H1 (cell line): ENCODE measurements around the gene SARS2. TPM values are rescaled to one million over a fixed set of nuclear protein-coding genes. Genes with fewer than 3 reads are reported as not detected.

Experiments
- CTCF ChIA-PET: fragments of 300-600 bp; sonication (Branson Sonifier 250); formaldehyde crosslinking; loops from one replicate; lab custom pipeline; 2021; ENCODE audit not compliant: partially characterized antibody; lab: Charles Lee
- POLR2A ChIA-PET: fragments of 300-600 bp; sonication (Branson Sonifier 250); formaldehyde crosslinking; loops from one replicate; lab custom pipeline; 2021; ENCODE audit warnings: inconsistent platforms; ENCODE audit not compliant: partially characterized antibody; lab: Charles Lee
- DNase-seq, 2 experiments: peaks; one replicate each; pipeline versions ENCODE4 v3.0.0 to v3.0.0-alpha.2; 2010 to 2022; ENCODE audit warnings: low spot score in 2 of 2, low read depth in 1 of 2, mixed read lengths in 1 of 2
- FAIRE-seq: peaks from 2 replicates; lab custom pipeline; 2011; peaks lifted over from hg19 to GRCh38; lab: Jason Lieb, UNC
- H2AFZ ChIP-seq: 2 replicates; pipeline ENCODE4 v1.8.1; 2012; ENCODE audit warnings: low read length, inconsistent platforms
- H2AK5ac ChIP-seq: 2 replicates; pipeline ENCODE4 v1.6.1; 2013; ENCODE audit warnings: low read depth, low read length
- H2BK120ac ChIP-seq: replicated peaks from 2 replicates; pipeline ENCODE3; 2013; ENCODE audit warnings: low read depth, low read length, inconsistent platforms
- H2BK12ac ChIP-seq: 2 replicates; pipeline ENCODE4 v1.6.1; 2013; ENCODE audit warnings: low read depth, low read length
- H2BK15ac ChIP-seq: 2 replicates; pipeline ENCODE4 v1.6.1; 2013; ENCODE audit warnings: low read length
- H2BK20ac ChIP-seq: 2 replicates; pipeline ENCODE4 v1.6.1; 2013; ENCODE audit warnings: low read length
- H2BK5ac ChIP-seq: 2 replicates; pipeline ENCODE4 v1.6.1; 2013; ENCODE audit warnings: low read depth, low read length
- H3K14ac ChIP-seq: 2 replicates; pipeline ENCODE4 v1.6.1; 2013; ENCODE audit warnings: inconsistent platforms; ENCODE audit not compliant: insufficient read length
- H3K18ac ChIP-seq: 2 replicates; pipeline ENCODE4 v1.6.1; 2013; ENCODE audit warnings: low read length; ENCODE audit errors: extremely low read depth
- H3K23ac ChIP-seq: 2 replicates; pipeline ENCODE4 v1.6.1; 2013; ENCODE audit warnings: inconsistent platforms; ENCODE audit not compliant: insufficient read length
- H3K23me2 ChIP-seq: 2 replicates; pipeline ENCODE4 v1.6.1; 2013; ENCODE audit warnings: low read depth, low read length
- H3K27ac ChIP-seq: 2 replicates; pipeline ENCODE4 v1.6.1; 2011; ENCODE audit warnings: low read depth, low read length, inconsistent platforms
- H3K27me3 ChIP-seq, 4 experiments: replicated peaks in 1 of 4; 1 replicate in 1 of 4; 2 replicates in 3 of 4; pipeline versions ENCODE4 v1.6.1 to v1.8.1; 2011 to 2013; ENCODE audit warnings: low read length in 3 of 4, mild to moderate bottlenecking in 3 of 4, inconsistent platforms in 2 of 4, mixed read lengths in 2 of 4, moderate library complexity in 1 of 4; ENCODE audit not compliant: control insufficient read depth in 3 of 4, insufficient read depth in 3 of 4; ENCODE audit errors: extremely low read depth in 1 of 4
- H3K36me3 ChIP-seq, 4 experiments: 2 replicates each; pipeline versions ENCODE4 v1.6.1 to v1.8.1; 2011 to 2013; ENCODE audit warnings: mild to moderate bottlenecking in 4 of 4, low read length in 3 of 4, moderate library complexity in 2 of 4, control low read depth in 1 of 4, inconsistent platforms in 1 of 4; ENCODE audit not compliant: insufficient read depth in 4 of 4, control insufficient read depth in 2 of 4
- H3K4ac ChIP-seq: replicated peaks from 2 replicates; pipeline ENCODE3; 2013; ENCODE audit warnings: low read length, low read depth, mixed read lengths, inconsistent platforms; ENCODE audit not compliant: insufficient read length
- H3K4me1 ChIP-seq, 4 experiments: replicated peaks in 1 of 4; 1 replicate in 1 of 4; 2 replicates in 3 of 4; pipeline versions ENCODE4 v1.6.1 to v1.8.1; 2011 to 2013; ENCODE audit warnings: low read length in 3 of 4, inconsistent platforms in 2 of 4, mixed read lengths in 1 of 4; ENCODE audit not compliant: insufficient read depth in 4 of 4, control insufficient read depth in 3 of 4
- H3K4me2 ChIP-seq, 2 experiments: 2 replicates each; pipeline versions ENCODE4 v1.6.1 to v1.8.1; 2011 to 2013; ENCODE audit warnings: low read depth in 2 of 2, low read length in 2 of 2, control low read depth in 1 of 2, inconsistent platforms in 1 of 2, mild to moderate bottlenecking in 1 of 2; ENCODE audit not compliant: insufficient read depth in 1 of 2
- H3K4me3 ChIP-seq, 4 experiments: fragments of 200-600, 300-600 bp in 1 of 4; sonication (generic), shearing (Covaris generic), sonication (Bioruptor Twin) in 1 of 4; 2 replicates each; pipeline versions ENCODE4 v1.5.1 to v1.8.1; 2011 to 2016; ENCODE audit warnings: low read length in 4 of 4, low read depth in 3 of 4, control low read depth in 2 of 4, inconsistent platforms in 2 of 4, mild to moderate bottlenecking in 2 of 4, mixed read lengths in 1 of 4, moderate library complexity in 1 of 4; ENCODE audit not compliant: insufficient read depth in 2 of 4; ENCODE audit errors: extremely low read depth in 1 of 4
- H3K56ac ChIP-seq: replicated peaks from 2 replicates; pipeline ENCODE3; 2013; ENCODE audit warnings: low read depth, mild to moderate bottlenecking, mixed read lengths, low read length, inconsistent platforms; ENCODE audit not compliant: insufficient read length
- H3K79me1 ChIP-seq: 2 replicates; pipeline ENCODE4 v1.6.1; 2013; ENCODE audit warnings: low read depth, low read length, control low read depth
- H3K79me2 ChIP-seq, 2 experiments: 2 replicates each; pipeline versions ENCODE4 v1.6.1 to v1.8.1; 2012 to 2013; ENCODE audit warnings: low read length in 2 of 2, mild to moderate bottlenecking in 2 of 2, inconsistent platforms in 1 of 2; ENCODE audit not compliant: insufficient read depth in 2 of 2, control insufficient read depth in 1 of 2
- H3K9ac ChIP-seq, 4 experiments: replicated peaks in 1 of 4; 1 replicate in 1 of 4; 2 replicates in 3 of 4; pipeline versions ENCODE4 v1.6.1 to v1.8.1; 2011 to 2013; ENCODE audit warnings: low read depth in 3 of 4, low read length in 3 of 4, control low read depth in 2 of 4, mild to moderate bottlenecking in 2 of 4, moderate library complexity in 2 of 4, inconsistent platforms in 1 of 4; ENCODE audit errors: extremely low read depth in 1 of 4
- H3K9me3 ChIP-seq, 2 experiments: 2 replicates each; pipeline versions ENCODE4 v1.6.1 to v1.8.1; 2012 to 2013; ENCODE audit warnings: mild to moderate bottlenecking in 2 of 2, moderate library complexity in 2 of 2, control low read depth in 1 of 2, inconsistent platforms in 1 of 2, low read depth in 1 of 2, low read length in 1 of 2, mixed read lengths in 1 of 2; ENCODE audit not compliant: insufficient read depth in 2 of 2
- H4K20me1 ChIP-seq, 2 experiments: replicated peaks in 1 of 2; 2 replicates each; pipeline versions ENCODE3 to v1.8.1; 2011 to 2013; ENCODE audit warnings: inconsistent platforms in 2 of 2, low read length in 2 of 2, mild to moderate bottlenecking in 1 of 2; ENCODE audit not compliant: insufficient read depth in 2 of 2, control insufficient read depth in 1 of 2
- H4K5ac ChIP-seq: 2 replicates; pipeline ENCODE4 v1.6.1; 2013; ENCODE audit warnings: low read length, low read depth, mixed read lengths, inconsistent platforms; ENCODE audit not compliant: insufficient read length
- H4K8ac ChIP-seq: 2 replicates; pipeline ENCODE4 v1.8.0; 2013; ENCODE audit warnings: mild to moderate bottlenecking, moderate library complexity, low read length, inconsistent platforms; ENCODE audit not compliant: insufficient read depth; ENCODE audit errors: extremely low read depth
- H4K91ac ChIP-seq: replicated peaks from 2 replicates; pipeline ENCODE3; 2013; ENCODE audit warnings: low read length, mixed read lengths, inconsistent platforms; ENCODE audit not compliant: insufficient read length
- CBX5 ChIP-seq: fragments of 300-800, 300-1000 bp; sonication (generic); IDR thresholded peaks from 2 replicates; pipeline ENCODE4 v1.7.1; 2016; ENCODE audit warnings: antibody characterized with exemption, low read length, low read depth
- FOSL1 ChIP-seq: IDR thresholded peaks from 2 replicates; pipeline ENCODE4 v1.6.1; 2011; ENCODE audit warnings: mild to moderate bottlenecking, low read depth, low read length, moderate library complexity; ENCODE audit not compliant: insufficient read depth
- NRF1 ChIP-seq: IDR thresholded peaks from 2 replicates; pipeline ENCODE4 v1.6.1; 2011; ENCODE audit warnings: mild to moderate bottlenecking, low read depth, low read length, improper control_type of control experiment
- PHF8 ChIP-seq: fragments of 200-600 bp; sonication (generic); conservative IDR thresholded peaks from 2 replicates; pipeline ENCODE4 v1.7.1; 2012; ENCODE audit warnings: low read depth, mild to moderate bottlenecking, inconsistent platforms, low read length, moderate library complexity
- RAD21 ChIP-seq, 2 experiments: IDR thresholded peaks in 1 of 2; conservative IDR thresholded peaks in 1 of 2; 2 replicates each; pipeline ENCODE4 v1.6.1; 2011; ENCODE audit warnings: low read depth in 2 of 2, low read length in 2 of 2, improper control_type of control experiment in 1 of 2, inconsistent platforms in 1 of 2, mild to moderate bottlenecking in 1 of 2, moderate library complexity in 1 of 2
- RFX5 ChIP-seq: IDR thresholded peaks from 2 replicates; pipeline ENCODE4 v1.6.1; 2011; ENCODE audit warnings: low read depth, low read length, improper control_type of control experiment, borderline replicate concordance
- WGBS, 2 experiments: shearing (Covaris generic) in 1 of 2; methylation state at CpG; one replicate each; pipeline versions ENCODE4 v1.1.6 to v1.1.7; 2013 to 2015; ENCODE audit warnings: low lambda C conversion rate in 2 of 2, mixed read lengths in 2 of 2, inconsistent platforms in 1 of 2, low coverage in 1 of 2, missing lambda C conversion rate in 1 of 2; ENCODE audit not compliant: insufficient replicate concordance in 2 of 2, insufficient coverage in 1 of 2, insufficient read length in 1 of 2; ENCODE audit errors: extremely low coverage in 1 of 2, missing lambda C conversion rate in 1 of 2; 5-methylcytosine and 5-hydroxymethylcytosine counted together
- polyA plus RNA-seq, 7 experiments: library from polyadenylated mRNA; depleted of rRNA in 3 of 7; stranded (reverse) in 5 of 7; unstranded in 2 of 7; fragments of >200 nt in 5 of 7; fragments of 200-250 nt in 2 of 7; gene quantifications; 1 replicate in 5 of 7; 2 replicates in 1 of 7; 4 replicates in 1 of 7; pipeline versions ENCODE4 v1.2.1 to v1.2.3, GENCODE V29; 2011 to 2013; ENCODE audit warnings: missing spikeins in 2 of 7, mixed read lengths in 2 of 7
- total RNA-seq: library from RNA; stranded (reverse); fragmentation: NEBNext Ultra II Directional; extraction: Animal tissue kit (Norgen Biotek cat#: 25700); gene quantifications from 2 replicates; pipeline ENCODE4 v1.2.1, GENCODE V29; 2021

Gene SARS2
- total and polyA plus RNA-seq, 2 of the 8 experiments (the other 6 are each of a cell fraction or from before 2014, with no cell fraction given), result 68.0 to 102 TPM

- no peaks in the 10 kb centered on the region for H3K9me3 ChIP-seq
- no peak overlapping the region for H3K23ac ChIP-seq
- no peaks in the 10 kb centered on the region for H3K79me2 ChIP-seq
- H4K5ac ChIP-seq, result no peak overlapping the region
- H4K8ac ChIP-seq, result no peak overlapping the region
- H3K4ac ChIP-seq, result no peak overlapping the region
- H3K79me1 ChIP-seq, result no peaks in the 10 kb centered on the region
- H2AFZ ChIP-seq, result no peak overlapping the region
- ChIA-PET CTCF (no interaction called here), POLR2A (interaction anchor here (0.7 kb wide), 1 partner anchor 14 kb away, joined by 3 read pairs; the partner anchor contains the start of gene RINL)
- no peak overlapping the region for H4K91ac ChIP-seq
- H3K4me1 ChIP-seq, result no peaks in the 10 kb centered on the region
- no peaks in the 10 kb centered on the region for H3K27me3 ChIP-seq
- no peak overlapping the region for H3K56ac ChIP-seq
- H3K4me2 ChIP-seq, result no peak overlapping the region
- H2BK20ac ChIP-seq, result no peak overlapping the region
- FAIRE-seq (no peak), DNase-seq (no peak)
- H3K18ac ChIP-seq, result no peak overlapping the region; the same call in 1 of the 2 replicates
- H2BK120ac ChIP-seq, result no peak overlapping the region
- TF ChIP-seq RAD21 (IDR thresholded peaks at IDR 0.05 in 1 of 2, conservative IDR thresholded peaks at IDR 0.05 in 1 of 2; ENCODE audit: low read depth in 2 of 2, low read length in 2 of 2), result no peak
- no peak for TF ChIP-seq RFX5
- no peak for TF ChIP-seq NRF1
- no peak for TF ChIP-seq PHF8
- TF ChIP-seq CBX5, result no peak
- TF ChIP-seq FOSL1, result no peak
- H3K14ac ChIP-seq, result no peak overlapping the region
- no peak overlapping the region; a peak in 1 of 7 replicates for H3K9ac ChIP-seq
- WGBS, 2 experiments, result 86% methylated on average over 6 of the region's 6 CpGs; no CpG with 5 or more reads in 1 of the 2 experiments
- H3K23me2 ChIP-seq, result no peaks in the 10 kb centered on the region
- H3K4me3 ChIP-seq, result no peak overlapping the region
- H2BK5ac ChIP-seq, result no peak overlapping the region
- H4K20me1 ChIP-seq, result peaks cover 0 to 2% of the 10 kb centered on the region in 2 experiments
- H2BK12ac ChIP-seq, result no peak overlapping the region
- 0 out of 2 replicates have a peak overlapping the region, but pooled peaks have one; percentile 61 for H2BK15ac ChIP-seq
- H2AK5ac ChIP-seq, result no peak overlapping the region
- no peak overlapping the region for H3K27ac ChIP-seq
- H3K36me3 ChIP-seq, result no peaks in the 10 kb centered on the region
Measured at GRCh38 chr19:38891771-38892170, 38.8 kb downstream of the SARS2 start.
